HTR-8/SVneo (cell line): ENCODE data around the gene POC1B.

Source experiments
- DNase-seq: peaks from one replicate; pipeline ENCODE4 v3.0.0; 2011; ENCODE audit warnings: low spot score, mixed read lengths; ENCODE audit not compliant: insufficient read length
- FAIRE-seq: peaks from 2 replicates; lab custom pipeline; 2011; peaks lifted over from hg19 to GRCh38; lab: Jason Lieb, UNC

POC1B gene

GRCh38 chr12:89501793-89502192, 24.1 kb downstream of the POC1B start:
- FAIRE-seq: no peak

GRCh38 chr12:89499857-89500256, 26.0 kb downstream of the POC1B start:
- FAIRE-seq: no peak

More at GRCh38 chr12:89501793-89502192, 24.1 kb downstream of the POC1B start:
- no peak for DNase-seq

GRCh38 chr12:89497467-89497866, 28.4 kb downstream of the POC1B start:
- DNase-seq: no peak
- FAIRE-seq: no peak

More at GRCh38 chr12:89499857-89500256, 26.0 kb downstream of the POC1B start:
- DNase-seq: no peak

GRCh38 chr12:89497005-89497404, 28.8 kb downstream of the POC1B start:
- FAIRE-seq (no peak), DNase-seq (no peak)

- no peak for DNase-seq
- FAIRE-seq: no peak
Measured at GRCh38 chr12:89494411-89495231, 31.2 kb downstream of the POC1B start.

GRCh38 chr12:89493670-89494302, 32.1 kb downstream of the POC1B start:
- DNase-seq: no peak
- FAIRE-seq: no peak

- FAIRE-seq (no peak), DNase-seq (no peak)
Measured at GRCh38 chr12:89492883-89493282, 33.0 kb downstream of the POC1B start.

- no peak for FAIRE-seq
Measured at GRCh38 chr12:89490922-89491321, 34.9 kb downstream of the POC1B start.

GRCh38 chr12:89486264-89486663, 39.6 kb downstream of the POC1B start:
- FAIRE-seq: no peak
- DNase-seq: no peak

More at GRCh38 chr12:89490922-89491321, 34.9 kb downstream of the POC1B start:
- DNase-seq: no peak

GRCh38 chr12:89484470-89484869, 41.4 kb downstream of the POC1B start:
- DNase-seq (no peak), FAIRE-seq (no peak)

- FAIRE-seq (no peak), DNase-seq (no peak)
Measured at GRCh38 chr12:89481213-89481914, 44.5 kb downstream of the POC1B start.

- no peak for FAIRE-seq
- DNase-seq: no peak
Measured at GRCh38 chr12:89479982-89480381, 45.9 kb downstream of the POC1B start.

- no peak for DNase-seq
- FAIRE-seq: no peak
Measured at GRCh38 chr12:89477633-89478279, 48.1 kb downstream of the POC1B start.

- DNase-seq: no peak
- no peak for FAIRE-seq
Measured at GRCh38 chr12:89476904-89477595, 48.8 kb downstream of the POC1B start.

- FAIRE-seq: no peak
- no peak for DNase-seq
Measured at GRCh38 chr12:89476232-89476631, 49.6 kb downstream of the POC1B start.

- no peak for FAIRE-seq
- no peak for DNase-seq
Measured at GRCh38 chr12:89475203-89475990, 50.5 kb downstream of the POC1B start.

- DNase-seq: no peak
- no peak for FAIRE-seq
Measured at GRCh38 chr12:89474615-89475014, 51.2 kb downstream of the POC1B start.

- DNase-seq: no peak
- FAIRE-seq: no peak
Measured at GRCh38 chr12:89472508-89472907, 53.3 kb downstream of the POC1B start.
